ENCODE measurements around the gene BBS2. TPM values are rescaled to one million over a fixed set of nuclear protein-coding genes. Genes with fewer than 3 reads are reported as not detected.
A peak's percentile ranks its signal among the peaks of the same experiment; 100 is the strongest.

The BBS2 gene
- polyA plus RNA-seq, 4 donors: 14.3 to 32.1 (median 20.0) TPM

- Histone ChIP-seq H3K9me3 (ENCODE audit: control insufficient read depth in 2 of 2, insufficient read depth in 1 of 2, low read depth in 1 of 2, low read length in 1 of 2) (no peaks in the 10 kb centered on the region), H3K4me3 (ENCODE audit: low read depth in 1 of 3, low read length in 3 of 3) (no peak overlapping the region), H3K36me3 (ENCODE audit: control insufficient read depth in 3 of 3, insufficient read depth in 2 of 3, low read depth in 1 of 3, low read length in 3 of 3) (peaks cover 0 to 6% (median 4%) of the 10 kb centered on the region in 3 donors), H3K27me3 (ENCODE audit: control insufficient read depth in 3 of 3, insufficient read depth in 3 of 3, low read length in 3 of 3) (no peaks in the 10 kb centered on the region), H3K27ac (ENCODE audit: low read depth in 1 of 3, low read length in 2 of 3) (no peak overlapping the region), H3K4me1 (ENCODE audit: control insufficient read depth in 3 of 3, insufficient read depth in 2 of 3, low read depth in 1 of 3, low read length in 2 of 3) (peaks cover 0 to 3% (median 0%) of the 10 kb centered on the region in 3 donors)
- DNase-seq (peak; percentile 73 to 79), FAIRE-seq (no peak)
- 15 to 46% (median 19%) methylated on average over 3 of the region's 3 CpGs for WGBS, 3 donors
Measured at GRCh38 chr16:56513972-56514371, 5.9 kb downstream of the BBS2 start.

- 91 to 99% (median 94%) methylated on average over 2 of the region's 2 CpGs for WGBS, 3 donors
- DNase-seq: no peak
- Histone ChIP-seq H3K4me3 (ENCODE audit: low read depth in 1 of 3, low read length in 3 of 3) (no peak overlapping the region), H3K36me3 (ENCODE audit: control insufficient read depth in 3 of 3, insufficient read depth in 2 of 3, low read depth in 1 of 3, low read length in 3 of 3) (peaks cover 0 to 11% (median 8%) of the 10 kb centered on the region in 3 donors), H3K4me1 (ENCODE audit: control insufficient read depth in 3 of 3, insufficient read depth in 2 of 3, low read depth in 1 of 3, low read length in 2 of 3) (no peaks in the 10 kb centered on the region), H3K27me3 (ENCODE audit: control insufficient read depth in 3 of 3, insufficient read depth in 3 of 3, low read length in 3 of 3) (no peaks in the 10 kb centered on the region), H3K27ac (ENCODE audit: low read depth in 1 of 3, low read length in 2 of 3) (no peak overlapping the region), H3K9me3 (ENCODE audit: control insufficient read depth in 2 of 2, insufficient read depth in 1 of 2, low read depth in 1 of 2, low read length in 1 of 2) (no peaks in the 10 kb centered on the region)
- FAIRE-seq: no peak
Measured at GRCh38 chr16:56513091-56513490, 6.7 kb downstream of the BBS2 start.

- no peak for DNase-seq
- no peak for FAIRE-seq
- Histone ChIP-seq H3K4me3 (ENCODE audit: low read depth in 1 of 3, low read length in 3 of 3) (no peak overlapping the region), H3K27ac (ENCODE audit: low read depth in 1 of 3, low read length in 2 of 3) (no peak overlapping the region), H3K4me1 (ENCODE audit: control insufficient read depth in 3 of 3, insufficient read depth in 2 of 3, low read depth in 1 of 3, low read length in 2 of 3) (no peaks in the 10 kb centered on the region), H3K27me3 (ENCODE audit: control insufficient read depth in 3 of 3, insufficient read depth in 3 of 3, low read length in 3 of 3) (no peaks in the 10 kb centered on the region), H3K36me3 (ENCODE audit: control insufficient read depth in 3 of 3, insufficient read depth in 2 of 3, low read depth in 1 of 3, low read length in 3 of 3) (peaks cover 0 to 11% (median 8%) of the 10 kb centered on the region in 3 donors), H3K9me3 (ENCODE audit: control insufficient read depth in 2 of 2, insufficient read depth in 1 of 2, low read depth in 1 of 2, low read length in 1 of 2) (no peaks in the 10 kb centered on the region)
- 92 to 100% (median 97%) methylated on average over 1 of the region's 1 CpG for WGBS, 3 donors
Measured at GRCh38 chr16:56512025-56512424, 7.8 kb downstream of the BBS2 start.

GRCh38 chr16:56510544-56510943, 9.3 kb downstream of the BBS2 start:
- H3K4me3 ChIP-seq (ENCODE audit: low read depth in 1 of 3, low read length in 3 of 3): no peak overlapping the region
- no peaks in the 10 kb centered on the region for H3K27me3 ChIP-seq (ENCODE audit: control insufficient read depth in 3 of 3, insufficient read depth in 3 of 3, low read length in 3 of 3)
- FAIRE-seq: no peak
- 48 to 74% (median 63%) methylated on average over 2 of the region's 2 CpGs for WGBS, 3 donors
- H3K27ac ChIP-seq (ENCODE audit: low read depth in 1 of 3, low read length in 2 of 3): no peak overlapping the region
- DNase-seq: no peak
- H3K36me3 ChIP-seq (ENCODE audit: control insufficient read depth in 3 of 3, insufficient read depth in 2 of 3, low read depth in 1 of 3, low read length in 3 of 3): peaks cover 0 to 11% (median 10%) of the 10 kb centered on the region in 3 donors
- no peaks in the 10 kb centered on the region for H3K9me3 ChIP-seq (ENCODE audit: control insufficient read depth in 2 of 2, insufficient read depth in 1 of 2, low read depth in 1 of 2, low read length in 1 of 2)
- H3K4me1 ChIP-seq (ENCODE audit: control insufficient read depth in 3 of 3, insufficient read depth in 2 of 3, low read depth in 1 of 3, low read length in 2 of 3): no peaks in the 10 kb centered on the region

- no peaks in the 10 kb centered on the region for H3K27me3 ChIP-seq (ENCODE audit: control insufficient read depth in 3 of 3, insufficient read depth in 3 of 3, low read length in 3 of 3)
- FAIRE-seq (no peak), DNase-seq (no peak)
- H3K4me1 ChIP-seq (ENCODE audit: control insufficient read depth in 3 of 3, insufficient read depth in 2 of 3, low read depth in 1 of 3, low read length in 2 of 3): no peaks in the 10 kb centered on the region
- peaks cover 3 to 16% (median 14%) of the 10 kb centered on the region in 3 donors for H3K36me3 ChIP-seq (ENCODE audit: control insufficient read depth in 3 of 3, insufficient read depth in 2 of 3, low read depth in 1 of 3, low read length in 3 of 3)
- H3K27ac ChIP-seq (ENCODE audit: low read depth in 1 of 3, low read length in 2 of 3): no peak overlapping the region
- no peaks in the 10 kb centered on the region for H3K9me3 ChIP-seq (ENCODE audit: control insufficient read depth in 2 of 2, insufficient read depth in 1 of 2, low read depth in 1 of 2, low read length in 1 of 2)
- H3K4me3 ChIP-seq (ENCODE audit: low read depth in 1 of 3, low read length in 3 of 3): no peak overlapping the region
Measured at GRCh38 chr16:56506941-56507340, 12.9 kb downstream of the BBS2 start.

- 95 to 100% (median 99%) methylated on average over 3 of the region's 3 CpGs for WGBS, 3 donors
- FAIRE-seq (no peak), DNase-seq (no peak)
- Histone ChIP-seq H3K9me3 (ENCODE audit: control insufficient read depth in 2 of 2, insufficient read depth in 1 of 2, low read depth in 1 of 2, low read length in 1 of 2) (no peaks in the 10 kb centered on the region), H3K27me3 (ENCODE audit: control insufficient read depth in 3 of 3, insufficient read depth in 3 of 3, low read length in 3 of 3) (no peaks in the 10 kb centered on the region), H3K36me3 (ENCODE audit: control insufficient read depth in 3 of 3, insufficient read depth in 2 of 3, low read depth in 1 of 3, low read length in 3 of 3) (peaks cover 4 to 23% (median 16%) of the 10 kb centered on the region in 3 donors), H3K4me3 (ENCODE audit: low read depth in 1 of 3, low read length in 3 of 3) (no peak overlapping the region), H3K27ac (ENCODE audit: low read depth in 1 of 3, low read length in 2 of 3) (no peak overlapping the region), H3K4me1 (ENCODE audit: control insufficient read depth in 3 of 3, insufficient read depth in 2 of 3, low read depth in 1 of 3, low read length in 2 of 3) (no peaks in the 10 kb centered on the region)
Measured at GRCh38 chr16:56505181-56505580, 14.6 kb downstream of the BBS2 start.

- FAIRE-seq (no peak), DNase-seq (no peak)
- Histone ChIP-seq H3K27ac (ENCODE audit: low read depth in 1 of 3, low read length in 2 of 3) (no peak overlapping the region), H3K9me3 (ENCODE audit: control insufficient read depth in 2 of 2, insufficient read depth in 1 of 2, low read depth in 1 of 2, low read length in 1 of 2) (no peaks in the 10 kb centered on the region), H3K4me3 (ENCODE audit: low read depth in 1 of 3, low read length in 3 of 3) (no peak overlapping the region), H3K4me1 (ENCODE audit: control insufficient read depth in 3 of 3, insufficient read depth in 2 of 3, low read depth in 1 of 3, low read length in 2 of 3) (no peaks in the 10 kb centered on the region), H3K27me3 (ENCODE audit: control insufficient read depth in 3 of 3, insufficient read depth in 3 of 3, low read length in 3 of 3) (no peaks in the 10 kb centered on the region), H3K36me3 (ENCODE audit: control insufficient read depth in 3 of 3, insufficient read depth in 2 of 3, low read depth in 1 of 3, low read length in 3 of 3) (peaks cover 0 to 5% (median 3%) of the 10 kb centered on the region in 3 donors)
- 91 to 98% (median 93%) methylated on average over 1 of the region's 1 CpG for WGBS, 3 donors
Measured at GRCh38 chr16:56493815-56494214, 26.0 kb downstream of the BBS2 start.

- DNase-seq: no peak
- Histone ChIP-seq H3K4me1 (ENCODE audit: control insufficient read depth in 3 of 3, insufficient read depth in 2 of 3, low read depth in 1 of 3, low read length in 2 of 3) (no peaks in the 10 kb centered on the region), H3K27ac (ENCODE audit: low read depth in 1 of 3, low read length in 2 of 3) (no peak overlapping the region), H3K4me3 (ENCODE audit: low read depth in 1 of 3, low read length in 3 of 3) (no peak overlapping the region), H3K9me3 (ENCODE audit: control insufficient read depth in 2 of 2, insufficient read depth in 1 of 2, low read depth in 1 of 2, low read length in 1 of 2) (no peaks in the 10 kb centered on the region), H3K36me3 (ENCODE audit: control insufficient read depth in 3 of 3, insufficient read depth in 2 of 3, low read depth in 1 of 3, low read length in 3 of 3) (peaks cover 0 to 5% (median 3%) of the 10 kb centered on the region in 3 donors), H3K27me3 (ENCODE audit: control insufficient read depth in 3 of 3, insufficient read depth in 3 of 3, low read length in 3 of 3) (no peaks in the 10 kb centered on the region)
- 92 to 93% (median 92%) methylated on average over 2 of the region's 2 CpGs for WGBS, 3 donors
- FAIRE-seq: no peak
Measured at GRCh38 chr16:56493126-56493525, 26.7 kb downstream of the BBS2 start.

GRCh38 chr16:56491657-56492261, 28.1 kb downstream of the BBS2 start:
- H3K27ac ChIP-seq (ENCODE audit: low read depth in 1 of 3, low read length in 2 of 3): no peak overlapping the region
- DNase-seq: no peak
- FAIRE-seq: no peak
- H3K36me3 ChIP-seq (ENCODE audit: control insufficient read depth in 3 of 3, insufficient read depth in 2 of 3, low read depth in 1 of 3, low read length in 3 of 3): peaks cover 0 to 3% (median 3%) of the 10 kb centered on the region in 3 donors
- no peaks in the 10 kb centered on the region for H3K9me3 ChIP-seq (ENCODE audit: control insufficient read depth in 2 of 2, insufficient read depth in 1 of 2, low read depth in 1 of 2, low read length in 1 of 2)
- H3K27me3 ChIP-seq (ENCODE audit: control insufficient read depth in 3 of 3, insufficient read depth in 3 of 3, low read length in 3 of 3): no peaks in the 10 kb centered on the region
- no peak overlapping the region for H3K4me3 ChIP-seq (ENCODE audit: low read depth in 1 of 3, low read length in 3 of 3)
- 91 to 97% (median 96%) methylated on average over 4 of the region's 4 CpGs for WGBS, 3 donors
- no peaks in the 10 kb centered on the region for H3K4me1 ChIP-seq (ENCODE audit: control insufficient read depth in 3 of 3, insufficient read depth in 2 of 3, low read depth in 1 of 3, low read length in 2 of 3)
